Activated CD4-positive, alpha-beta memory T cell treated with anti-CD3 and anti-CD28 coated beads, Interleukin-2, amount 10 ng/mL, durations not matched to agents 7 days and 5 days (primary cell): ENCODE data around the gene HNF1A. TPM values are rescaled to one million over a fixed set of nuclear protein-coding genes. Genes with fewer than 3 reads are reported as not detected.
"Not testable (repeated sequence)": the region's sequence is repeated elsewhere in the genome, so short reads cannot be mapped to it uniquely, and the experiment has no call there.

Experiments
- CTCF ChIA-PET: fragments of 350-600 bp; sonication (Branson Sonifier 250); formaldehyde crosslinking; loops from one replicate; lab custom pipeline; 2021; ENCODE audit warnings: antibody characterized with exemption, inconsistent platforms; lab: Charles Lee
- POLR2A ChIA-PET: fragments of 350-600 bp; sonication (Branson Sonifier 250); formaldehyde crosslinking; loops from one replicate; lab custom pipeline; 2021; ENCODE audit warnings: antibody characterized with exemption; lab: Charles Lee
- DNase-seq: peaks from one replicate; pipeline ENCODE4 v3.0.0-alpha.2; 2020
- H3K27ac Mint-ChIP-seq: one replicate; pipeline ENCODE4 v1.8.0; 2021; ENCODE audit warnings: mild to moderate bottlenecking, mixed read lengths
- H3K27me3 Mint-ChIP-seq: one replicate; pipeline ENCODE4 v1.8.0; 2021; ENCODE audit warnings: mixed read lengths
- H3K36me3 Mint-ChIP-seq: one replicate; pipeline ENCODE4 v1.8.0; 2021; ENCODE audit warnings: low read depth, mixed read lengths
- H3K4me1 Mint-ChIP-seq: one replicate; pipeline ENCODE4 v1.8.0; 2021; ENCODE audit warnings: mixed read lengths
- H3K4me3 Mint-ChIP-seq: one replicate; pipeline ENCODE4 v1.8.0; 2021; ENCODE audit warnings: mild to moderate bottlenecking, mixed read lengths
- H3K9me3 Mint-ChIP-seq: one replicate; pipeline ENCODE4 v1.8.0; 2021; ENCODE audit warnings: mixed read lengths
- total RNA-seq, 2 experiments: library from RNA; stranded (reverse); gene quantifications; one replicate each; pipeline ENCODE4 v1.2.3, GENCODE V29; 2021

The HNF1A gene
- total RNA-seq, 2 experiments from 2014 or later, result not detected

DNA sequence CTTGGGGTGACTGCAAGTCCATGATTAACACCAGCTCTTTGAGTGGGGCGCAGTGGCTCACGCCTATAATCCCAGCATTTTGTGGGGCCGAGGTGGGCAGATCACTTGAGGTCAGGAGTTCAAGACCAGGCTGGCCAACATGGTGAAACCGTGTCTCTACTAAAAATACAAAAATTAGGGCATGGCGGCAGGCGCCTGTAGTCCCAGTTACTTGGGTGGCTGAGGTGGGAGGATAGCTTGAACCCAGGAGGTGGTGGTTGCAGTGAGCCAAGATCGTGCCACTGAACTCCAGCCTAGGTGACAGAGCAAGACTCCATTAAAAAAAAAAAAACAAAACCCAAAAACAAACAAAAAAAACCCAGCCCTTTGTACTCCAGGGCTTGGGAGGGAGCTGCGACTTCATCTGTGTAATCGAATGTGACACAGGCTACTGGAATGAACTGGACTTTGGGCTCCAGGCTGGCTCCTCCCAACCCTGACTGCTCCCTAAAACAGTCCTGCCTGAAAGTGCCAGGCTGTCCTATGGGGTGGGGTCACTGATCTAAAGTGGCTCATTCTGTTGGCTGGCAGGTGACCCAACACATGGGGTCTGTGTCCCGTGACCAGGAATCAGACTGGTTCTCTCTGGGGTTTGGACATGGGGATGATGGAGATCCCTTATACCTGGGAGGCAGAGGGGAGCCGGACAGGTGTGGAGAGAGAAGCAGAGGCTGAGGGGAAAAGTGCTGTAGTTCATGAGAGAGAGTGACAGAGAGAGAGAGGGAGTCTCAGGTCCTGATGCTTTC is 47.3 kb downstream of the HNF1A start:
- H3K27ac Mint-ChIP-seq, result no peak overlapping the region
- H3K4me3 Mint-ChIP-seq, result no peak overlapping the region
- H3K4me1 Mint-ChIP-seq, result peaks cover 12% of the 10 kb centered on the region
- CTCF ChIA-PET, result interaction anchor here (1.0 to 2.0 kb wide), 2 partner anchors 34 to 54 kb away, joined by 3 to 6 read pairs; no protein-coding TSS in a partner anchor
- POLR2A ChIA-PET, result interaction anchor here (1.8 kb wide), 1 partner anchor 8 kb away, joined by 4 read pairs; no protein-coding TSS in a partner anchor
- H3K27me3 Mint-ChIP-seq, result no peaks in the 10 kb centered on the region
- DNase-seq, result no peak
- no peaks in the 10 kb centered on the region for H3K9me3 Mint-ChIP-seq
- H3K36me3 Mint-ChIP-seq, result peaks cover 70% of the 10 kb centered on the region

- DNase-seq, result no peak
- CTCF ChIA-PET, result interaction anchor here (0.7 to 2.0 kb wide), 4 partner anchors 8 to 87 kb away, joined by 3 to 6 read pairs (median 4); no protein-coding TSS in a partner anchor
- Mint-ChIP-seq H3K27ac (no peak overlapping the region), H3K4me1 (peaks cover 17% of the 10 kb centered on the region), H3K4me3 (no peak overlapping the region), H3K27me3 (no peaks in the 10 kb centered on the region), H3K9me3 (no peaks in the 10 kb centered on the region), H3K36me3 (peaks cover 70% of the 10 kb centered on the region)
- POLR2A ChIA-PET, result interaction anchor here (1.2 to 1.8 kb wide), 2 partner anchors 7 to 10 kb away, joined by 3 to 4 read pairs; partner anchors contain the start of gene C12orf43
Observed at GRCh38 chr12:121026274-121027045, 48.1 kb downstream of the HNF1A start.

DNA sequence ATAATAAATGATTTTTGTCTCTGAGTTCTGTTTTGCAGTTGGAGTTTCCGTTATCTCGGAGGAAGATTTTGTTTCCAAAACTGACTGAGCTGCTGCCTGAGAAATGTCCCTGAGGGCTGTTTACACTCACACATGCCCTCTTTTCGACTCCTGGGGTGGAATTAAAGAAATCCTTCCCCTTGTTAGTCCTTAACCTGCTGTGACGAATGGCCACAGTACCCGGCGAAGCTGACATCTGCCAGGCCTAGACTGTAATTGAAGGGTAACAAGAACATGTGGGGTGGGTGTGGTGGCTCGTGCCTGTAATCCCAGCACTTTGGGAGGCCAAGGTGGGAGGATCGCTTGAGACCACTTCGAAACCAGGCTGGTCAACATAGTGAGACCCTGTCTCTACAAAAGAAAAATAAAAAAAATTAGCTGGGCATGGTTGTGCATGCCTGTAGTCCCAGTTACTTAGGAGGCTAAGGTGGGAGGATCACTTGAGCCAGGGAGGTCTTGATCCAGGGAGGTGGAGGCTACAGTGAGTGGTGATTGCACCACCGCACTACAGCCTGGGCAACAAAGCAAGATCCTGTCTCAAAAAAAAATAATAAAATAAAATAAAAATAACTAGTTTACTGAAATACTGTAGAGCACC is 52.4 kb downstream of the HNF1A start:
- no peak for DNase-seq
- Mint-ChIP-seq H3K4me3 (no peak overlapping the region), H3K27me3 (no peaks in the 10 kb centered on the region), H3K36me3 (peaks cover 86% of the 10 kb centered on the region), H3K9me3 (no peaks in the 10 kb centered on the region), H3K4me1 (peaks cover 53% of the 10 kb centered on the region), H3K27ac (no peak overlapping the region)
- POLR2A ChIA-PET, result interaction anchor here (1.1 kb wide), 1 partner anchor 14 kb away, joined by 3 read pairs; the partner anchor contains the start of gene C12orf43
- CTCF ChIA-PET, result interaction anchor here (0.6 kb wide), 1 partner anchor 12 kb away, joined by 8 read pairs; no protein-coding TSS in a partner anchor

GRCh38 chr12:121033625-121034349 is 55.4 kb downstream of the HNF1A start:
- Mint-ChIP-seq H3K4me3 (peak overlapping the region; percentile 99), H3K27ac (peak overlapping the region; percentile 90), H3K9me3 (no peaks in the 10 kb centered on the region), H3K4me1 (peaks cover 59% of the 10 kb centered on the region), H3K36me3 (peaks cover 83% of the 10 kb centered on the region), H3K27me3 (no peaks in the 10 kb centered on the region)
- POLR2A ChIA-PET, result interaction anchor here (0.8 to 4.5 kb wide), 10 partner anchors 8 to 743 kb away, joined by 3 to 25 read pairs (median 6); partner anchors contain the start of gene C12orf43
- DNase-seq, result peak; percentile 75
- CTCF ChIA-PET, result interaction anchor here (0.7 to 4.7 kb wide), 3 partner anchors 26 to 90 kb away, joined by 3 to 42 read pairs (median 5); no protein-coding TSS in a partner anchor

DNA sequence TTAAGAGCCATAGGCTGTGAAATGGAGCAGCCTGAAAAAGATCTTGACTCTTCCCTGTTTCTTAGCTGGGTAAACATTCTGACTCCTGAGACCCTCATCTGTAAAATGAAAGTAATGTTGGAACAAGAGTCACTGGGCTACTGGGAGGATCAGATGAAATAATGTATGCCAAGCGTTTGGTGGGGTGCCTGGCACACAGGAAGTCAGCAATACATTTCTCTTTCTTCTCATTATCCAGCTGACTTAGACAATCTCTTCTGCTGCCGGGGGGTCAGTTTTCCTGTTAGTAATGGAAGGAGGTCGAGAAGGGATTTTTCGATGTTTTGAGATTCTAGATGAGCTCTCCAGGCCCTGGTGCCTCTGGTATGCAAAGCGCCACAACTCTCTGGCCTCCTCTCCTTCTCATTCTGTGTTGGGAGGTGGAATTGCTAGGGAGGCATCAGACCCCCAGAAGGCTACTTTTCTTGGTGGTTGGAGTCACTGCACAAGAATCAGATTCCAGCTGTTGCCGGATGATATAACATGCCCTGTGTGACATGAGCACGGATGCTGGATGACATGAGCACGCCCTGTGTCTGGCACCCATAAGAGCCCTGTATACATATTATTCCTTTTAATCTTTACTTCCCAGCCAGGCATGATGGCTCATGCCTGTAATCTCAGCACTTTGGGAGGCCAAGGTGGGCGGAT is 56.4 kb downstream of the HNF1A start:
- CTCF ChIA-PET, result interaction anchor here (0.6 to 4.7 kb wide), 4 partner anchors 21 to 63 kb away, joined by 3 to 42 read pairs (median 4); no protein-coding TSS in a partner anchor
- Mint-ChIP-seq H3K4me3 (peak overlapping the region; percentile 99), H3K36me3 (peaks cover 81% of the 10 kb centered on the region), H3K27me3 (no peaks in the 10 kb centered on the region), H3K27ac (peak overlapping the region; percentile 90), H3K4me1 (peaks cover 64% of the 10 kb centered on the region), H3K9me3 (no peaks in the 10 kb centered on the region)
- POLR2A ChIA-PET, result interaction anchor here (0.9 to 4.5 kb wide), 12 partner anchors 10 to 744 kb away, joined by 3 to 25 read pairs (median 3); partner anchors contain the start of genes ANAPC5 and C12orf43
- no peak for DNase-seq

DNA sequence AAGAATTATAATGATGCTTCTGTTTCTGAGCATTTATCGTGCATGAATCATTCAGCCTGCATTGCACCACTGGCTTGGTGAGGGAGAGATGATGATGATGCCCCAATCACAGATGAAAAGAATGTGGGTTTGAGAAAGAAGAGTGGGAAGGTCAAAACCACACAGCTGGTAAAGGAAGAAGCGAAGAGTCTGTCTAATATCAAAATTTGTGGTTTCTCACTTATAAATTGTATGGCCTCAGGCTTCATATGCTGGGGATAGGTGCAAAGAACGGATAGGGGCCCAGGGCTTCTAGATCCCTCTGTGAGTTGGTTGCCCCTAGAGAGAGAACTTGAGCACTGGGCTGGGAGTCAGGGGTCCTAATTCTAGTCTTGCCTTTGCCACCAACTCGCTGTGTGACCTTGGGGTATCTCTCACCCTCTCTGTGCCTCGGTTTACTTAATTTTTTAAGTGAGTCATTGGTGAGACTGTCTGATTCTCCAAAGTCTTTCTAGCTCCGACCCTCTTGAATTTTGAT is 58.5 kb downstream of the HNF1A start:
- Mint-ChIP-seq H3K4me1 (peaks cover 61% of the 10 kb centered on the region), H3K4me3 (peak overlapping the region; percentile 99), H3K36me3 (peaks cover 65% of the 10 kb centered on the region), H3K9me3 (no peaks in the 10 kb centered on the region), H3K27me3 (peaks cover 7% of the 10 kb centered on the region), H3K27ac (peak overlapping the region; percentile 98)
- DNase-seq, result peak; percentile 44
- CTCF ChIA-PET, result interaction anchor here (1.7 to 3.2 kb wide), 2 partner anchors 24 to 59 kb away, joined by 5 to 33 read pairs; no protein-coding TSS in a partner anchor
- POLR2A ChIA-PET, result interaction anchor here (0.8 to 4.1 kb wide), 6 partner anchors 14 to 1464 kb away, joined by 3 to 32 read pairs (median 3); partner anchors contain the start of gene ZCCHC8

DNA sequence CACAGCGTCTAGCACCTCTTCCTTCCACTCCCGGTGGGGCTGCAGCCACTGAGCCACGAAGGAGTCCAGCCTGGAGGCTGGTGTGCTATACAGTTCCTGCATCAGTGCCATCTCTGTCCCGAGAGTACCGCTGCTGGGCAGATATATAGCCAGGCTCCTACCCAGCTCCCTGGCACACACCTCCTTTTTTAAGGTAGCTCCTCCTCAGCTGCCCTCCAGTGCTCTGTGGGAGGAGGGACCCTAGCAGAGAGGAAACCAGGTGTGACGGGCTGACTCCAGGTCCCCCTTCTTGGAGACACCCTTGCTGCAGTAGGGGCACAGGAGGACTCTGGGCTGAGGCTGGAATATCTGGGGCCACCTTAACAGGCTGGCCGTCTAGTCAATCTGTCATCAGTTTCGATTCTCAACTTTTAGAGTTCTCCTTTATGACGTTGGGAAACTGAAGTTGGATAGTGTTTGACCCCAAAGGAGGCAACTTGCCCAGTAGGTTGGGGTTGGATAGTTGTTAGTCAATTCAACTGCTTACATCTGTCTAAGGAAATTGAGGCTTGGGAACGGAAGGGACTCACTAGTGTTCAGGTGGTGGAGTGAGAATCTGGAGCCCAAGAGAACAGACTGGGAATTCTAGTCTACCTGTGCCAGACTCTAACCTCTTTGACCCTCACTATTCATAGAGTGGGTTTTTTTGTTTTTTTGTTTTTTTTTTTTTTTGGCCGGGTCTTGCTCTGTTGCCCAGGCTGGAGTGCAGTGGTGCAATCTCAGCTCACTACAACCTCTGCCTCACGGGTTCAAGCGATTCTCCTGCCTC is 60.7 kb downstream of the HNF1A start, which contains the start of gene OASL:
Gene OASL, minus strand, starts transcription at position 386 of the 808 bp plus-strand sequence. Its CDS starts 275 bp downstream, at position 111.
- peaks cover 22% of the 10 kb centered on the region for H3K27me3 Mint-ChIP-seq
- no peaks in the 10 kb centered on the region for H3K9me3 Mint-ChIP-seq
- H3K4me1 Mint-ChIP-seq, result peaks cover 42% of the 10 kb centered on the region
- peaks cover 45% of the 10 kb centered on the region for H3K36me3 Mint-ChIP-seq
- H3K4me3 Mint-ChIP-seq, result peak within 1 kb of the TSS; percentile 99
- ChIA-PET CTCF (interaction anchor here (0.5 to 3.2 kb wide), 6 partner anchors 10 to 185 kb away, joined by 3 to 33 read pairs (median 5); no protein-coding TSS in a partner anchor), POLR2A (interaction anchor here (0.6 to 4.1 kb wide), 11 partner anchors 9 to 748 kb away, joined by 3 to 32 read pairs (median 3); partner anchors contain the start of gene RNU4-2)
- peak within 1 kb of the TSS; percentile 98 for H3K27ac Mint-ChIP-seq
- peak; percentile 79 for DNase-seq

- POLR2A ChIA-PET, result no interaction called here
- Mint-ChIP-seq H3K4me3 (no peak overlapping the region), H3K4me1 (peaks cover 17% of the 10 kb centered on the region), H3K9me3 (no peaks in the 10 kb centered on the region), H3K27me3 (peaks cover 38% of the 10 kb centered on the region), H3K27ac (no peak overlapping the region), H3K36me3 (peaks cover 10% of the 10 kb centered on the region)
- no peak for DNase-seq
- CTCF ChIA-PET, result no interaction called here
Observed at GRCh38 chr12:121043067-121043466, 64.7 kb downstream of the HNF1A start.

- DNase-seq, H3K27ac Mint-ChIP-seq, H3K36me3 Mint-ChIP-seq, H3K4me1 Mint-ChIP-seq, H3K4me3 Mint-ChIP-seq, H3K9me3 Mint-ChIP-seq: not testable (repeated sequence)
- peaks cover 42% of the 10 kb centered on the region for H3K27me3 Mint-ChIP-seq
- ChIA-PET CTCF (interaction anchor here (1.2 to 1.4 kb wide), 2 partner anchors 12 to 46 kb away, joined by 3 to 5 read pairs; no protein-coding TSS in a partner anchor), POLR2A (interaction anchor here (1.7 to 1.9 kb wide), 2 partner anchors 9 to 13 kb away, joined by 4 to 6 read pairs; partner anchors contain the start of gene OASL)
Observed at GRCh38 chr12:121047400-121047799, 69.1 kb downstream of the HNF1A start.

- Mint-ChIP-seq H3K9me3 (no peaks in the 10 kb centered on the region), H3K4me1 (peaks cover 10% of the 10 kb centered on the region), H3K4me3 (peak overlapping the region; percentile 56), H3K36me3 (no peaks in the 10 kb centered on the region), H3K27ac (peak overlapping the region; percentile 53), H3K27me3 (peaks cover 35% of the 10 kb centered on the region)
- no peak for DNase-seq
- POLR2A ChIA-PET, result interaction anchor here (0.8 to 1.9 kb wide), 4 partner anchors 8 to 248 kb away, joined by 3 to 6 read pairs (median 4); partner anchors contain the start of genes CAMKK2 and OASL
- CTCF ChIA-PET, result interaction anchor here (1.0 to 1.4 kb wide), 2 partner anchors 11 to 21 kb away, joined by 3 to 5 read pairs; no protein-coding TSS in a partner anchor
Observed at GRCh38 chr12:121048442-121048841, 70.1 kb downstream of the HNF1A start.
